HG03558 (cell line): Measurements from ENCODE around the gene E2F2.
"Not testable (repeated sequence)": the region's sequence is repeated elsewhere in the genome, so short reads cannot be mapped to it uniquely, and the experiment has no call there.

Source experiments
- ATAC-seq: cut with Tn5 transposase; IDR thresholded peaks from one replicate; pipeline ENCODE4 v1.9.1; 2021; ENCODE audit warnings: moderate number of reproducible peaks; ENCODE audit not compliant: unreplicated experiment; ENCODE audit errors: extremely low read depth

E2F2 gene

GRCh38 chr1:23525558-23526250, 5.3 kb downstream of the E2F2 start:
- no peak for ATAC-seq

GRCh38 chr1:23524716-23525401, 6.2 kb downstream of the E2F2 start:
- no peak for ATAC-seq

DNA sequence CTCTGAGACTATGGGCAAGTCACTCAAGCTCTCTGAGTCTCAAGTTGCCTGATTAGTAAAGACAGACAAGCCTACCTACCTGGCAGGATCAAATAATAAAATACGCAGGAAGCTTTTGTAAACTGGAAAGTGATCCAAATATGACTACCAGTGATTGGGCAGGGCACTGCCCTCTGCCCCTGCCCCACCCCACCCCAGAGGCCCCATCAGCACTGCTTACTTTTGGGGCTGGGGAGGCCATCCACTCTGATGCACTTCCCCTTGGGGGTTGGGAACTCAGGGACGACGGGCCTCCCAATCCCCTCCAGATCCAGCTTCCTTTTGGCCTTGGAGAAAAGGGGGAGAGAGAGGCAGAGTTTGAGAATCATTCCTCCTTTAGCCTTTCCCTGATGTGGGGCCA, 6.9 kb downstream of the E2F2 start:
- no peak for ATAC-seq

GRCh38 chr1:23522244-23522982, 8.6 kb downstream of the E2F2 start:
- ATAC-seq = no peak

GRCh38 chr1:23521588-23521987, 9.4 kb downstream of the E2F2 start:
- no peak for ATAC-seq

DNA sequence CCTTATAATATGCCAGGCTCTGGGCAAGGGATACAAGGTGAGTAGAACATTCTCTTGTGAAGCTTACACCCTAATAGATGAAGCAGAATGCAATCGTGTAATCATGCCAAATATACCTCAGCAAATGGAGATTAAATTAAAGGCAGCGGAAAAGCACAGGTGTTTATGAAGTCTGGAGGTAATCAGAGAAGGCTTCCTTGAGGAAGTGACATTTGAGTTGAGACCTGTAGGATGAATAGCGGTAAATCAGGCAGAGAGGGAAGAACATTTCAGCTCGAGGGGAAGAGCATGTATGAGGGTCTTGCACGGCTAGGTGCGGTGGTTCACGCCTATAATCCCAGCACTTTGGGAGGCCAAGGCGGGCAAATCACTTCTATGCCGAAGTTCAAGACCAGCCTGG, 13.5 kb downstream of the E2F2 start:
- no peak for ATAC-seq

DNA sequence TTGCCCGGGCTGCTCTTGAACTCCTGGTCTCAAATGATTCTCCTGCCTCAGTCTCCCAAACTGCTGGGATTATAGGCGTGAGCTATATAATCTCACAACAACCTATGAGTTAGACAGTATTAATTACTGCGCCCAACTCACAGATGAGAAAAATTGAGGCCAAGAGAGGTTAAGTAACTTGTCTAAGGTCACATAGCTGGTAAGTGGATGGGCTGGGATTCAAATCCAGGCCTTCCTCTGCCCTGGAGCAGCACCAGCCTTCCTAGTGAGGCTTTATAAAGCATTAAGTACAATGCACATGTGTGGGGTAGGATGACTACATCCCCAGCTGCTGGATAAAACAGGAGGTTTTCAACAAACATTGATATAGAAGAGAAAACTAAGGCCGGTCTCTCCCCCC, 15.1 kb downstream of the E2F2 start:
- ATAC-seq = no peak

GRCh38 chr1:23514111-23514679, 16.8 kb downstream of the E2F2 start:
- ATAC-seq = no peak

GRCh38 chr1:23509896-23510295, 21.1 kb downstream of the E2F2 start:
- no peak for ATAC-seq

- no peak for ATAC-seq
These were observed 24.5 kb downstream of the E2F2 start for GRCh38 chr1:23506376-23507107.

DNA sequence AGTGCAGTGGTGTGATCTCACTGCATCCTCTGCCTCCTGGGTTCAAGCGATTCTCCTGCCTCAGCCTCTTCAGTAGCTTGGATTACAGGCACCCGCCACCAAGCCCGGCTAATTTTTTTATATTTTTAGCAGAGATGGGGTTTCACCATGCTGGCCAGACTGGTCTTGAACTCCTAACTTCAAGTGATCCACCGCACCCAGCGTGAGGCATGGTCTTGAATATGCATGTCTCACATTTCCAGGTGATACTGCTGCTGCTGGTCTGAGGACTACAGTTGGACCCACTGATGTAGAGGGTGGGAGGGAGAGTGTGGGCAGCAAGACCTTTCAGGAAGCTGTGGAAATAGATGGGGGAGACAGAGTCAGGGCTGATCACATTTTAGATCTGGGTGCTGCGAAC, 25.2 kb downstream of the E2F2 start:
- ATAC-seq = no peak

DNA sequence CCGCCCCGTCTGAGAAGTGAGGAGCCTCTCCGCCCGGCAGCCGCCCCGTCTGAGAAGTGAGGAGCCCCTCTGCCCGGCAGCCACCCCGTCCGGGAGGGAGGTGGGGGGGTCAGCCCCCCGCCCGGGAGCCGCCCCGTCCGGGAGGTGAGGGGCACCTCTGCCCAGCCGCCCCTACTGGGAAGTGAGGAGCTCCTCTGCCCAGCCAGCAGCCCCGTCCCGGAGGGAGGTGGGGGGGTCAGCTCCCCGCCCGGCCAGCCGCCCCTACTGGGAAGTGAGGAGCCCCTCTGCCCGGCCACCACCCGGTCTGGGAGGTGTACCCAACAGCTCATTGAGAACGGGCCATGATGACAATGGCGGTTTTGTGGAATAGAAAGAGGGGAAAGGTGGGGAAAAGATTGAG, 26.9 kb downstream of the E2F2 start:
- not testable (repeated sequence) for ATAC-seq

GRCh38 chr1:23502951-23503350, 28.1 kb downstream of the E2F2 start:
- no peak for ATAC-seq

DNA sequence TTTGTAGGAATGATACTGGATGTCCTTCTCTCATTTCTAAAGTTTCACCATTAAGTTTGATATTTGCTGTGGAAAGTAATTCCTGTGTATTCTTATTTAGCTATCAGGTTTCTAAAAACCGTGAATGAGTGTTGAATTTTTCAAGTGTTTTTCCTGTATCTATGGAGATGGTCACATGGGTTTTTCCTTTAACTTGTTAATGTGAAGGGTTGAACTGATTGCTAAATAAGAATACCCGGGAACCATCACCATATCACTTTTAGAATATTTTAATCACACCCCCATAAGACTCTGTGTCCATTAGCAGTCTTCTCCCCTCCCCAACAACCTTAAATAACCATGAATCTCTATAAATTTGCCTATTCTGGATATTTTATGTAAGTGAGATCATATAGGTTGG, 30.6 kb downstream of the E2F2 start:
- no peak for ATAC-seq

DNA sequence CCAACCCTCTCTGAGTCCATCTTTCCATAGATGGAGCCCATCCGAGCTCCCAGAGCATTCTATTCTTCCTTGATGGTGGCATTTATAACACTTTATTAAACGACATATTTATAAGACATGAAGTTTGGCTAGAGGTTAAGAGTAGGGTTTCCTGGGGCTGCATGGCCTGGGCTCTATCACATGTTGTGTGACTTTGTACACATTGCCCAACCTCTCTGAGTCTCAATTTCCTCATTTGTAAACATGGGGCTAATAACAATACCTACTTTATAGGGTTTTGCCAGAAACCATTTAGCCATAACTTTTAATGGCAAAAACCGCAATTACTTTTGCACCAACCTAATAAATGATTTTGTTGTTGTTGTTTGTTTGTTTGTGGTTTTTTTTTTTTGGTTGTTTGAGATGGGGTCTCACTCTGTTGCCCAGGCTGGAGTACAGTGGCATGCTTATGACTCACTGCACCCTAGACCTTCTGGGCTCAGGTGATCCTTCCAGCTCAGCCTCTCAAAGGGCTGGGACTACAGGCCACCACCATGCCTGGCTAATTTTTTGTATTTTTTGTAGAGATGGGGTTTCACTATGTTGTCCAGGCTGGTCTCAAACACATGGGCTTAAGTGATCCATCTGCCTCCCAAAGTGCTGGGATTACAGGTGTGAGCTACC, 33.1 kb downstream of the E2F2 start:
- no peak for ATAC-seq

DNA sequence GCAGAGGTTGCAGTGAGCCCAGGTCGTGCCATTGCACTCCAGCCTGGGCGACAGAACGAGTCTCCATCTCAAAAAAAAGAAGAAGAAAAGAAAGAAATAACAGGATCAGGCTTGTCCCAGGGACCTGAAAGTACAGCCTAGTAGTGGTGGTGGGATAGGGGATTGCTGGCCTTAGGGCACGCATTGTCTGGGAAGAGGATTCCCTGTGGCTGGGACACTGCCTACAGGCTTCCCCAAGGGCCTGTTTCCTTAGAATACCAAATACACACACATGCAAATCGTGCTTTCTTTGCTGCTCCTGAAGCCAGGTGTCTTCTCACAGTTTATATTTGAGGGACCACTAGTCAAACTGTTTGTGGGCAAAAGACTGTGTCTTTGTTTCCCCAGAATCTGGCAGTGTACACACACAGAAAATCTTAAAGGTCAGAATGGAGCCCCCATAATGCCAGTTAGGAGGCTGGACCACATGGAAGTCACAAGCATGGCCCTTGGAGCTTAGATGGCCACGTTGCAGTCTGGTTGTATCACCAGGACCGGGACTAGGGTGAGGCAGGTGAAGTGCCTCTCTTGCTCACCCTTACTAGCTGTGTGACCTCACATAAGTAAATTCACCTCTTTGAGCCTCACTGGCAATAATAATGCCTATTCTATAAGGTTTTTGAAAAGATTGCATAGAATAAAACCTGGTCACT, 34.4 kb downstream of the E2F2 start:
- no peak for ATAC-seq

DNA sequence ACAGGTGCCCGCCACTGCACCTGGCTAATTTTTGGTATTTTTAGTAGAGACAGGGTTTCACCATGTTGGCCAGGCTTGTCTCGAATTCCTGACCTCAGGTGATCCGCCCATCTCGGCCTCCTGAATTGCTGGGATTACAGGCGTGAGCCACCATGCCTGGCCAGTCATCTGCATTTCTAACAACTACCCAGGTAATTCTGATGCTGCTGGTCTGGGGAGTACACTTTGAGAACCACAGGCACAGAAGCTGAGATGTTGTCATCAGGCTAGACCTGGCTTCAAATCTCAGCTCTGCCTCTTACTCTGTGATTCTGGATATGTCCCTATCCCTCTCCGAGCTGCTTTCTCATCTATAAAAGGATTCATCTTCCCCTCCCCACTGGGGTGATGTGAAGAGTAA, 36.2 kb downstream of the E2F2 start:
- ATAC-seq = not testable (repeated sequence)

DNA sequence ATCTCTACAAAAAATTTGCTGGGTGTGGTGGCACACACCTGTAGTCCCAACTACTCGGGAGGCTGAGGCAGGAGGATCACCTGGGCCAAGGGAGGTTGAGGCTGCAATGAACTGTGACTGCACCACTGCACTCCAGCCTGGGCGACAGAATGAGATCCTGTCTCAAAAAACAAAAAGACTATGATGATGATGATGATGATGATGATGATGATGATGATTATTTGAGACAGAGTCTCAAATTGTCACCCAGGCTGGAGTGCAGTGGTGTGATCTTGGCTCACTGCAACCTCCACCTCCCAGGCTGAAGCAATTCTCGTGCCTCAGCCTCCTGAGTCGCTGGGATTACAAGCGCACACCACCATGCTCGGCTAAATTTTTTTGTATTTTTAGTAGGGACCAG, 38.3 kb downstream of the E2F2 start:
- ATAC-seq = not testable (repeated sequence)

DNA sequence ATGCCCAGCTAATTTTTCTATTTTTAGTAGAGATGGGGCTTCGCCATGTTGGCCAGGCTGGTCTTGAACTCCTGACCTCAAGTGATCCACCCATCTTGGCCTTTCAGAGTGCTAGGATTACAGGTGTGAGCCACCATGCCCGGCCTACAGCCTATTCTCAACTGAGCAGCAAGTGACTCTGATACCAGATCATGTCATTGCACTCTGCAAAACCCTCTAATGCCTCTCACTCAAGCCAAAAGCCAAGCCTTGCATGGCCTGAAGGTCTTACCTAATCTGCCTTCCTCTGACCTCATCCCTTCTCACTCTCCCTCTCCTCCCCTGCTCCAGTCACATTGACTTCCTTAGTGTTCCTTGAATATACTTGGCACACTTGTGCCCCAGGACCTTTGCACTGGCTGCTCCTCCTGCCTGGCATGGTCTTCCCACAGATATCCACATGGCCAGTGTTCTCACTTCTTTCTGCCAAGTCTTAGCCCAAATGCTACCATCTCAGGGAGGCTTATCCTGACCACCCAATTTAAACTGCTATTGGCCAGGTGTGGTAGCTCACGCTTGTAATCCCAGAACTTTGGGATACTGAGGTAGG, 38.8 kb downstream of the E2F2 start:
- no peak for ATAC-seq
